H1 (cell line): ENCODE measurements around the gene TTL. TPM values are rescaled to one million over a fixed set of nuclear protein-coding genes. Genes with fewer than 3 reads are reported as not detected.

ENCODE experiments used
- CTCF ChIA-PET: fragments of 300-600 bp; sonication (Branson Sonifier 250); formaldehyde crosslinking; loops from one replicate; lab custom pipeline; 2021; ENCODE audit not compliant: partially characterized antibody; lab: Charles Lee
- POLR2A ChIA-PET: fragments of 300-600 bp; sonication (Branson Sonifier 250); formaldehyde crosslinking; loops from one replicate; lab custom pipeline; 2021; ENCODE audit warnings: inconsistent platforms; ENCODE audit not compliant: partially characterized antibody; lab: Charles Lee
- DNase-seq, 2 experiments: peaks; one replicate each; pipeline versions ENCODE4 v3.0.0 to v3.0.0-alpha.2; 2010 to 2022; ENCODE audit warnings: low spot score in 2 of 2, low read depth in 1 of 2, mixed read lengths in 1 of 2
- FAIRE-seq: peaks from 2 replicates; lab custom pipeline; 2011; peaks lifted over from hg19 to GRCh38; lab: Jason Lieb, UNC
- H2AFZ ChIP-seq: 2 replicates; pipeline ENCODE4 v1.8.1; 2012; ENCODE audit warnings: low read length, inconsistent platforms
- H2AK5ac ChIP-seq: 2 replicates; pipeline ENCODE4 v1.6.1; 2013; ENCODE audit warnings: low read depth, low read length
- H2BK120ac ChIP-seq: replicated peaks from 2 replicates; pipeline ENCODE3; 2013; ENCODE audit warnings: low read depth, low read length, inconsistent platforms
- H2BK12ac ChIP-seq: 2 replicates; pipeline ENCODE4 v1.6.1; 2013; ENCODE audit warnings: low read depth, low read length
- H2BK15ac ChIP-seq: 2 replicates; pipeline ENCODE4 v1.6.1; 2013; ENCODE audit warnings: low read length
- H2BK20ac ChIP-seq: 2 replicates; pipeline ENCODE4 v1.6.1; 2013; ENCODE audit warnings: low read length
- H2BK5ac ChIP-seq: 2 replicates; pipeline ENCODE4 v1.6.1; 2013; ENCODE audit warnings: low read depth, low read length
- H3K14ac ChIP-seq: 2 replicates; pipeline ENCODE4 v1.6.1; 2013; ENCODE audit warnings: inconsistent platforms; ENCODE audit not compliant: insufficient read length
- H3K18ac ChIP-seq: 2 replicates; pipeline ENCODE4 v1.6.1; 2013; ENCODE audit warnings: low read length; ENCODE audit errors: extremely low read depth
- H3K23ac ChIP-seq: 2 replicates; pipeline ENCODE4 v1.6.1; 2013; ENCODE audit warnings: inconsistent platforms; ENCODE audit not compliant: insufficient read length
- H3K23me2 ChIP-seq: 2 replicates; pipeline ENCODE4 v1.6.1; 2013; ENCODE audit warnings: low read depth, low read length
- H3K27ac ChIP-seq: 2 replicates; pipeline ENCODE4 v1.6.1; 2011; ENCODE audit warnings: low read depth, low read length, inconsistent platforms
- H3K27me3 ChIP-seq, 4 experiments: replicated peaks in 1 of 4; 1 replicate in 1 of 4; 2 replicates in 3 of 4; pipeline versions ENCODE4 v1.6.1 to v1.8.1; 2011 to 2013; ENCODE audit warnings: low read length in 3 of 4, mild to moderate bottlenecking in 3 of 4, inconsistent platforms in 2 of 4, mixed read lengths in 2 of 4, moderate library complexity in 1 of 4; ENCODE audit not compliant: control insufficient read depth in 3 of 4, insufficient read depth in 3 of 4; ENCODE audit errors: extremely low read depth in 1 of 4
- H3K36me3 ChIP-seq, 4 experiments: 2 replicates each; pipeline versions ENCODE4 v1.6.1 to v1.8.1; 2011 to 2013; ENCODE audit warnings: mild to moderate bottlenecking in 4 of 4, low read length in 3 of 4, moderate library complexity in 2 of 4, control low read depth in 1 of 4, inconsistent platforms in 1 of 4; ENCODE audit not compliant: insufficient read depth in 4 of 4, control insufficient read depth in 2 of 4
- H3K4ac ChIP-seq: replicated peaks from 2 replicates; pipeline ENCODE3; 2013; ENCODE audit warnings: low read length, low read depth, mixed read lengths, inconsistent platforms; ENCODE audit not compliant: insufficient read length
- H3K4me1 ChIP-seq, 4 experiments: replicated peaks in 1 of 4; 1 replicate in 1 of 4; 2 replicates in 3 of 4; pipeline versions ENCODE4 v1.6.1 to v1.8.1; 2011 to 2013; ENCODE audit warnings: low read length in 3 of 4, inconsistent platforms in 2 of 4, mixed read lengths in 1 of 4; ENCODE audit not compliant: insufficient read depth in 4 of 4, control insufficient read depth in 3 of 4
- H3K4me2 ChIP-seq, 2 experiments: 2 replicates each; pipeline versions ENCODE4 v1.6.1 to v1.8.1; 2011 to 2013; ENCODE audit warnings: low read depth in 2 of 2, low read length in 2 of 2, control low read depth in 1 of 2, inconsistent platforms in 1 of 2, mild to moderate bottlenecking in 1 of 2; ENCODE audit not compliant: insufficient read depth in 1 of 2
- H3K4me3 ChIP-seq, 4 experiments: fragments of 200-600, 300-600 bp in 1 of 4; sonication (generic), shearing (Covaris generic), sonication (Bioruptor Twin) in 1 of 4; 2 replicates each; pipeline versions ENCODE4 v1.5.1 to v1.8.1; 2011 to 2016; ENCODE audit warnings: low read length in 4 of 4, low read depth in 3 of 4, control low read depth in 2 of 4, inconsistent platforms in 2 of 4, mild to moderate bottlenecking in 2 of 4, mixed read lengths in 1 of 4, moderate library complexity in 1 of 4; ENCODE audit not compliant: insufficient read depth in 2 of 4; ENCODE audit errors: extremely low read depth in 1 of 4
- H3K56ac ChIP-seq: replicated peaks from 2 replicates; pipeline ENCODE3; 2013; ENCODE audit warnings: low read depth, mild to moderate bottlenecking, mixed read lengths, low read length, inconsistent platforms; ENCODE audit not compliant: insufficient read length
- H3K79me1 ChIP-seq: 2 replicates; pipeline ENCODE4 v1.6.1; 2013; ENCODE audit warnings: low read depth, low read length, control low read depth
- H3K79me2 ChIP-seq, 2 experiments: 2 replicates each; pipeline versions ENCODE4 v1.6.1 to v1.8.1; 2012 to 2013; ENCODE audit warnings: low read length in 2 of 2, mild to moderate bottlenecking in 2 of 2, inconsistent platforms in 1 of 2; ENCODE audit not compliant: insufficient read depth in 2 of 2, control insufficient read depth in 1 of 2
- H3K9ac ChIP-seq, 4 experiments: replicated peaks in 1 of 4; 1 replicate in 1 of 4; 2 replicates in 3 of 4; pipeline versions ENCODE4 v1.6.1 to v1.8.1; 2011 to 2013; ENCODE audit warnings: low read depth in 3 of 4, low read length in 3 of 4, control low read depth in 2 of 4, mild to moderate bottlenecking in 2 of 4, moderate library complexity in 2 of 4, inconsistent platforms in 1 of 4; ENCODE audit errors: extremely low read depth in 1 of 4
- H3K9me3 ChIP-seq, 2 experiments: 2 replicates each; pipeline versions ENCODE4 v1.6.1 to v1.8.1; 2012 to 2013; ENCODE audit warnings: mild to moderate bottlenecking in 2 of 2, moderate library complexity in 2 of 2, control low read depth in 1 of 2, inconsistent platforms in 1 of 2, low read depth in 1 of 2, low read length in 1 of 2, mixed read lengths in 1 of 2; ENCODE audit not compliant: insufficient read depth in 2 of 2
- H4K20me1 ChIP-seq, 2 experiments: replicated peaks in 1 of 2; 2 replicates each; pipeline versions ENCODE3 to v1.8.1; 2011 to 2013; ENCODE audit warnings: inconsistent platforms in 2 of 2, low read length in 2 of 2, mild to moderate bottlenecking in 1 of 2; ENCODE audit not compliant: insufficient read depth in 2 of 2, control insufficient read depth in 1 of 2
- H4K5ac ChIP-seq: 2 replicates; pipeline ENCODE4 v1.6.1; 2013; ENCODE audit warnings: low read length, low read depth, mixed read lengths, inconsistent platforms; ENCODE audit not compliant: insufficient read length
- H4K8ac ChIP-seq: 2 replicates; pipeline ENCODE4 v1.8.0; 2013; ENCODE audit warnings: mild to moderate bottlenecking, moderate library complexity, low read length, inconsistent platforms; ENCODE audit not compliant: insufficient read depth; ENCODE audit errors: extremely low read depth
- H4K91ac ChIP-seq: replicated peaks from 2 replicates; pipeline ENCODE3; 2013; ENCODE audit warnings: low read length, mixed read lengths, inconsistent platforms; ENCODE audit not compliant: insufficient read length
- ASH2L ChIP-seq: fragments of 200-600, 300-600 bp; sonication (generic); IDR thresholded peaks from one replicate; pipeline ENCODE4 v1.7.1; 2017; ENCODE audit warnings: low read length
- BCL11A ChIP-seq, 2 experiments: IDR thresholded peaks; one replicate each; pipeline ENCODE4 v1.6.1; 2011; ENCODE audit warnings: low read depth in 2 of 2, low read length in 2 of 2, mild to moderate bottlenecking in 2 of 2
- RBBP5 ChIP-seq: IDR thresholded peaks from 2 replicates; pipeline ENCODE4 v1.7.1; 2012; ENCODE audit warnings: low read depth, mild to moderate bottlenecking, inconsistent platforms, low read length, moderate library complexity, borderline replicate concordance
- SRF ChIP-seq: IDR thresholded peaks from 2 replicates; pipeline ENCODE4 v1.6.1; 2011; ENCODE audit warnings: mild to moderate bottlenecking, low read depth, low read length, moderate library complexity
- TAF1 ChIP-seq: IDR thresholded peaks from 2 replicates; pipeline ENCODE4 v1.6.1; 2011; ENCODE audit warnings: mild to moderate bottlenecking, low read depth, low read length
- WGBS, 2 experiments: shearing (Covaris generic) in 1 of 2; methylation state at CpG; one replicate each; pipeline versions ENCODE4 v1.1.6 to v1.1.7; 2013 to 2015; ENCODE audit warnings: low lambda C conversion rate in 2 of 2, mixed read lengths in 2 of 2, inconsistent platforms in 1 of 2, low coverage in 1 of 2, missing lambda C conversion rate in 1 of 2; ENCODE audit not compliant: insufficient replicate concordance in 2 of 2, insufficient coverage in 1 of 2, insufficient read length in 1 of 2; ENCODE audit errors: extremely low coverage in 1 of 2, missing lambda C conversion rate in 1 of 2; 5-methylcytosine and 5-hydroxymethylcytosine counted together
- polyA plus RNA-seq, 7 experiments: library from polyadenylated mRNA; depleted of rRNA in 3 of 7; stranded (reverse) in 5 of 7; unstranded in 2 of 7; fragments of >200 nt in 5 of 7; fragments of 200-250 nt in 2 of 7; gene quantifications; 1 replicate in 5 of 7; 2 replicates in 1 of 7; 4 replicates in 1 of 7; pipeline versions ENCODE4 v1.2.1 to v1.2.3, GENCODE V29; 2011 to 2013; ENCODE audit warnings: missing spikeins in 2 of 7, mixed read lengths in 2 of 7
- total RNA-seq: library from RNA; stranded (reverse); fragmentation: NEBNext Ultra II Directional; extraction: Animal tissue kit (Norgen Biotek cat#: 25700); gene quantifications from 2 replicates; pipeline ENCODE4 v1.2.1, GENCODE V29; 2021

TTL gene
- total and polyA plus RNA-seq, 2 of the 8 experiments (the other 6 are each of a cell fraction or from before 2014, with no cell fraction given): 17.5 to 57.1 TPM

GRCh38 chr2:112520234-112520783 is 38.4 kb downstream of the TTL start:
- no peak for DNase-seq
- H3K79me1 ChIP-seq: no peaks in the 10 kb centered on the region
- POLR2A ChIA-PET: no interaction called here
- H3K9ac ChIP-seq: no peak overlapping the region
- TF ChIP-seq BCL11A (IDR thresholded peaks at IDR 0.05; ENCODE audit: low read depth in 2 of 2, low read length in 2 of 2): no peak
- no peak for TF ChIP-seq ASH2L
- no peak for TF ChIP-seq TAF1
- TF ChIP-seq RBBP5: no peak
- TF ChIP-seq SRF: no peak
- H3K23ac ChIP-seq: no peak overlapping the region
- no peaks in the 10 kb centered on the region for H3K23me2 ChIP-seq
- no peak overlapping the region for H2AFZ ChIP-seq
- no peak for FAIRE-seq
- no peak overlapping the region for H3K14ac ChIP-seq
- no peak overlapping the region for H2BK120ac ChIP-seq
- no peaks in the 10 kb centered on the region for H3K9me3 ChIP-seq
- H3K27me3 ChIP-seq: no peaks in the 10 kb centered on the region
- no peak overlapping the region for H2AK5ac ChIP-seq
- no peak overlapping the region for H3K27ac ChIP-seq
- H2BK5ac ChIP-seq: peak overlapping the region; percentile 60; the same call in 1 of the 2 replicates
- no peak overlapping the region for H3K4ac ChIP-seq
- no peak overlapping the region for H4K5ac ChIP-seq
- no peak overlapping the region for H3K4me2 ChIP-seq
- no peaks in the 10 kb centered on the region for H3K79me2 ChIP-seq
- peaks cover 0 to 4% of the 10 kb centered on the region in 2 experiments for H4K20me1 ChIP-seq
- no peak overlapping the region; the same call in 1 of the 2 replicates for H4K8ac ChIP-seq
- H3K18ac ChIP-seq: no peak overlapping the region
- CTCF ChIA-PET: interaction anchor here (0.8 to 1.5 kb wide), 3 partner anchors 10 to 160 kb away, joined by 3 to 4 read pairs (median 4); no protein-coding TSS in a partner anchor
- no peak overlapping the region for H4K91ac ChIP-seq
- H3K4me3 ChIP-seq: no peak overlapping the region
- H3K36me3 ChIP-seq: peaks cover 3 to 19% (median 10%) of the 10 kb centered on the region in 4 experiments; a peak in 7 of 8 replicates
- no peaks in the 10 kb centered on the region for H3K4me1 ChIP-seq
- H2BK15ac ChIP-seq: no peak overlapping the region
- H2BK20ac ChIP-seq: no peak overlapping the region
- no peak overlapping the region for H2BK12ac ChIP-seq
- WGBS, 2 experiments: 90% methylated on average over 7 of the region's 7 CpGs; no CpG with 5 or more reads in 1 of the 2 experiments
- H3K56ac ChIP-seq: no peak overlapping the region
